ENCODE data around the gene ANKS1A. TPM values are rescaled to one million over a fixed set of nuclear protein-coding genes. Genes with fewer than 3 reads are reported as not detected.

ANKS1A gene
- polyA plus RNA-seq, 2 of the 4 experiments (the other 2 are of a cell fraction) = 3.6 to 5.9 TPM

DNA sequence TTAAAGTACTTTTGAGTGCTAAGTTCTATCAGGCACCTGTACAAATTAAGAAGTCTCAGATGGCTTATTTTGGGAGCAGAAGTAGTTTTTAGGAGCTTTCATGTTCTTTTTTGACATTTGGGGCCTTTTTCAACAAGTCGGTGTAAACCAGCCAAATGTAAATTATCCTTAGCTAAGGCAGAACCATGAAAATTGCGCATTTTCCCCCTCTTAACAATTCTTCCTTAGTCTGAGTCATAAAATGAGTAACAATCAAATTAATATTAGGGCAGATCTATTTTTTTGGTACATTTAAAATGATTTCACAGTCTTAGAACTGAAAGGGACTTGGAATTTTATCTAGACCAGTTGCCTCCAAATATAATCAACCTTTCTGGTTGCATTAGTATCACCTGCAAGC is 87.2 kb downstream of the ANKS1A start:
- H3K4me3 ChIP-seq = no peak overlapping the region
- H3K27ac ChIP-seq = no peak overlapping the region
- H3K4me2 ChIP-seq = no peak overlapping the region
- H3K9me3 ChIP-seq = no peaks in the 10 kb centered on the region
- ChIA-PET POLR2A (no interaction called here), CTCF (interaction anchor here (0.6 to 2.3 kb wide), 2 partner anchors 11 to 199 kb away, joined by 3 to 8 read pairs; no protein-coding TSS in a partner anchor)
- H3K4me1 ChIP-seq = no peaks in the 10 kb centered on the region
- WGBS (ENCODE audit: missing lambda C conversion rate) = 95% methylated on average over 2 of the region's 2 CpGs
- DNase-seq (ENCODE audit: low read depth in 1 of 2, low spot score in 1 of 2) (no peak), FAIRE-seq (no peak), ATAC-seq (no peak)
- TF ChIP-seq HEYL (CRISPR knock-in tag; IDR thresholded peaks at IDR 0.05) (no peak), ATOH8 (CRISPR knock-in tag; IDR thresholded peaks at IDR 0.05; ENCODE audit: low read depth) (no peak), JUNB (IDR thresholded peaks at IDR 0.05) (no peak), KDM1A (IDR thresholded peaks at IDR 0.05; ENCODE audit: low read depth) (no peak), NR3C1 (IDR thresholded peaks at IDR 0.05) (no peak), ZNF302 (CRISPR knock-in tag; IDR thresholded peaks at IDR 0.05) (no peak), NFE2L2 (conservative IDR thresholded peaks at IDR 0.05; ENCODE audit: low read length) (no peak), ELK1 (IDR thresholded peaks at IDR 0.05; ENCODE audit: low read depth, low read length) (no peak)

DNA sequence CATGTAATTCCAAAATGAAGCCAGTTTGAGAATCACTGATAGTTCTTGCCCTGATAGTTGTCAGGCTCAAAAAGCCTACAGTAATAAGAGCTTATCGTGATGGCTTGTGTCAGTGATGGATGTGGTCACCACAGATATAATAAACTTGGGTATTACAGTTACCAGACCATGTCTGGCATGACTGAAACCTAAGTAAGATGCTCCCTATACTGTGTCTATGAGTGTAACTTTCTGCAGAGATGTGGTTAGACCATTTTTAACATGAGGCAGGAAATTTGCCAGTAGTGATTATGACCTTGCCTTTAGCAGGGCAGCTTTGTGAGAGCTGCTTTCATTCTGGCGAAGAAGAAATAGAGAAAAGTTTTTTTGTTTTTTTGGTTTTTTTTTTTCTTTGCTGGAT is 90.2 kb downstream of the ANKS1A start:
- H3K4me3 ChIP-seq = no peak overlapping the region
- H3K27ac ChIP-seq = no peak overlapping the region
- TF ChIP-seq PHF8 (IDR thresholded peaks at IDR 0.05; ENCODE audit: borderline replicate concordance, low read depth) = no peak
- TF ChIP-seq POLR2A (IDR thresholded peaks at IDR 0.05; ENCODE audit: low read length) = no peak
- no peak for TF ChIP-seq ATOH8 (CRISPR knock-in tag; IDR thresholded peaks at IDR 0.05; ENCODE audit: low read depth)
- TF ChIP-seq CBX8 (IDR thresholded peaks at IDR 0.05) = no peak
- TF ChIP-seq FOSB (CRISPR knock-in tag; IDR thresholded peaks at IDR 0.05) = no peak
- TF ChIP-seq KDM1A (IDR thresholded peaks at IDR 0.05; ENCODE audit: low read depth) = no peak
- TF ChIP-seq MYC (IDR thresholded peaks at IDR 0.05; ENCODE audit: borderline replicate concordance, low read length) = no peak
- no peak for TF ChIP-seq EHMT2 (IDR thresholded peaks at IDR 0.05; ENCODE audit: low read depth)
- no peak for TF ChIP-seq KDM5A (IDR thresholded peaks at IDR 0.05)
- TF ChIP-seq MAFK (IDR thresholded peaks at IDR 0.05; ENCODE audit: partially characterized antibody) = no peak
- TF ChIP-seq HOXB13 (CRISPR knock-in tag; IDR thresholded peaks at IDR 0.05; ENCODE audit: low read depth) = no peak
- TF ChIP-seq CBX2 (IDR thresholded peaks at IDR 0.05; ENCODE audit: borderline replicate concordance, low read depth) = no peak
- TF ChIP-seq HES2 (IDR thresholded peaks at IDR 0.05) = no peak
- no peak for TF ChIP-seq PBX3 (IDR thresholded peaks at IDR 0.05)
- TF ChIP-seq NR3C1 (IDR thresholded peaks at IDR 0.05) = no peak
- no peak for TF ChIP-seq MAZ (IDR thresholded peaks at IDR 0.05; ENCODE audit: borderline replicate concordance, low read depth, low read length)
- TF ChIP-seq TP53 (CRISPR knock-in tag; IDR thresholded peaks at IDR 0.05) = no peak
- no peak for ATAC-seq
- POLR2A ChIA-PET = no interaction called here
- no peak for FAIRE-seq
- no peak for DNase-seq (ENCODE audit: low read depth in 1 of 2, low spot score in 1 of 2)
- H3K9me3 ChIP-seq = no peaks in the 10 kb centered on the region
- WGBS (ENCODE audit: missing lambda C conversion rate) = 93% methylated on average over 2 of the region's 2 CpGs
- H3K4me1 ChIP-seq = peaks cover 8% of the 10 kb centered on the region
- H3K4me2 ChIP-seq = no peak overlapping the region
- CTCF ChIA-PET = interaction anchor here (0.9 to 1.9 kb wide), 3 partner anchors 14 to 226 kb away, joined by 3 to 7 read pairs (median 3); no protein-coding TSS in a partner anchor

Measured in A549 (cell line).